ENCODE results near the gene MED12.

Gene MED12

GRCh38 chrX:71170660-71171059, 52.3 kb downstream of the MED12 start:
- TF ChIP-seq EZH2phosphoT487 (IDR thresholded peaks at IDR 0.05; ENCODE audit: borderline replicate concordance), result no peak
- no peak for TF ChIP-seq CTCF (conservative IDR thresholded peaks at IDR 0.05; ENCODE audit: low read length)
- Histone ChIP-seq H4K20me1 (ENCODE audit: insufficient read depth, low read length, poor library complexity, severe bottlenecking) (no peaks in the 10 kb centered on the region), H3K79me2 (ENCODE audit: insufficient read depth, low read length) (no peaks in the 10 kb centered on the region), H3K4me3 (ENCODE audit: low read length, poor library complexity, severe bottlenecking) (no peak overlapping the region), H3K36me3 (ENCODE audit: insufficient read depth, low read length) (no peaks in the 10 kb centered on the region), H3K9ac (ENCODE audit: low read depth, low read length, poor library complexity, severe bottlenecking) (peak overlapping the region; percentile 60), H3K4me1 (ENCODE audit: insufficient read depth, low read length, poor library complexity, severe bottlenecking) (peaks cover 16% of the 10 kb centered on the region), H3K27me3 (ENCODE audit: insufficient read depth, low read length, poor library complexity, severe bottlenecking) (no peaks in the 10 kb centered on the region), H2AFZ (ENCODE audit: low read length) (no peak overlapping the region), H3K4me2 (ENCODE audit: low read depth, low read length, poor library complexity, severe bottlenecking) (peak overlapping the region; percentile 50), H3F3A (ENCODE audit: low read depth) (no peaks in the 10 kb centered on the region), H3K9me3 (ENCODE audit: insufficient read depth, low read depth, low read length) (no peaks in the 10 kb centered on the region), H3K9me2 (replicated peaks; ENCODE audit: low read depth, low read length) (no peaks in the 10 kb centered on the region)

- peak overlapping the region; percentile 52 for H3K4me3 ChIP-seq (ENCODE audit: low read length, poor library complexity, severe bottlenecking)
- peak overlapping the region; percentile 65 for H3K9ac ChIP-seq (ENCODE audit: low read depth, low read length, poor library complexity, severe bottlenecking)
- TF ChIP-seq EZH2phosphoT487 (IDR thresholded peaks at IDR 0.05; ENCODE audit: borderline replicate concordance), result no peak
- TF ChIP-seq CTCF (conservative IDR thresholded peaks at IDR 0.05; ENCODE audit: low read length), result no peak
Observed at GRCh38 chrX:71171110-71171801, 52.9 kb downstream of the MED12 start.

GRCh38 chrX:71173440-71173839, 55.0 kb downstream of the MED12 start:
- no peaks in the 10 kb centered on the region for H4K20me1 ChIP-seq (ENCODE audit: insufficient read depth, low read length, poor library complexity, severe bottlenecking)
- H3K9me2 ChIP-seq (replicated peaks; ENCODE audit: low read depth, low read length), result no peaks in the 10 kb centered on the region
- H3K27me3 ChIP-seq (ENCODE audit: insufficient read depth, low read length, poor library complexity, severe bottlenecking), result no peaks in the 10 kb centered on the region
- H3K4me2 ChIP-seq (ENCODE audit: low read depth, low read length, poor library complexity, severe bottlenecking), result no peak overlapping the region
- no peaks in the 10 kb centered on the region for H3K9me3 ChIP-seq (ENCODE audit: insufficient read depth, low read depth, low read length)
- H2AFZ ChIP-seq (ENCODE audit: low read length), result no peak overlapping the region
- no peaks in the 10 kb centered on the region for H3F3A ChIP-seq (ENCODE audit: low read depth)
- no peaks in the 10 kb centered on the region for H3K36me3 ChIP-seq (ENCODE audit: insufficient read depth, low read length)
- H3K79me2 ChIP-seq (ENCODE audit: insufficient read depth, low read length), result no peaks in the 10 kb centered on the region
- H3K4me1 ChIP-seq (ENCODE audit: insufficient read depth, low read length, poor library complexity, severe bottlenecking), result peaks cover 16% of the 10 kb centered on the region
- H3K4me3 ChIP-seq (ENCODE audit: low read length, poor library complexity, severe bottlenecking), result no peak overlapping the region
- TF ChIP-seq EZH2phosphoT487 (IDR thresholded peaks at IDR 0.05; ENCODE audit: borderline replicate concordance) (no peak), CTCF (conservative IDR thresholded peaks at IDR 0.05; ENCODE audit: low read length) (no peak)
- H3K9ac ChIP-seq (ENCODE audit: low read depth, low read length, poor library complexity, severe bottlenecking), result no peak overlapping the region

More at GRCh38 chrX:71171110-71171801, 52.9 kb downstream of the MED12 start:
- Histone ChIP-seq H3K4me1 (ENCODE audit: insufficient read depth, low read length, poor library complexity, severe bottlenecking) (peaks cover 16% of the 10 kb centered on the region), H3F3A (ENCODE audit: low read depth) (no peaks in the 10 kb centered on the region), H3K27me3 (ENCODE audit: insufficient read depth, low read length, poor library complexity, severe bottlenecking) (no peaks in the 10 kb centered on the region), H3K36me3 (ENCODE audit: insufficient read depth, low read length) (no peaks in the 10 kb centered on the region), H3K79me2 (ENCODE audit: insufficient read depth, low read length) (no peaks in the 10 kb centered on the region), H4K20me1 (ENCODE audit: insufficient read depth, low read length, poor library complexity, severe bottlenecking) (no peaks in the 10 kb centered on the region), H3K4me2 (ENCODE audit: low read depth, low read length, poor library complexity, severe bottlenecking) (peak overlapping the region; percentile 59), H3K9me2 (replicated peaks; ENCODE audit: low read depth, low read length) (no peaks in the 10 kb centered on the region), H2AFZ (ENCODE audit: low read length) (peak overlapping the region; percentile 59; the same call in 1 of the 2 replicates), H3K9me3 (ENCODE audit: insufficient read depth, low read depth, low read length) (no peaks in the 10 kb centered on the region)

Measured in Loucy (cell line).